Mammary epithelial cell (primary cell): ENCODE data around the gene ATAD3B.

ENCODE experiments used
- CTCF ChIP-seq, 2 donors: IDR thresholded peaks in 1 of 2; conservative IDR thresholded peaks in 1 of 2; 2 replicates each; pipeline ENCODE4 v1.5.1; 2011 to 2012; ENCODE audit warnings: inconsistent platforms in 2 of 2, low read length in 2 of 2, mild to moderate bottlenecking in 2 of 2, control low read depth in 1 of 2, low read depth in 1 of 2; ENCODE audit not compliant: insufficient read depth in 1 of 2; ENCODE audit errors: extremely low read depth in 1 of 2
- EZH2 ChIP-seq: IDR thresholded peaks from 2 replicates; pipeline ENCODE4 v1.6.1; 2012; ENCODE audit warnings: low read length, inconsistent platforms, borderline replicate concordance

DNA sequence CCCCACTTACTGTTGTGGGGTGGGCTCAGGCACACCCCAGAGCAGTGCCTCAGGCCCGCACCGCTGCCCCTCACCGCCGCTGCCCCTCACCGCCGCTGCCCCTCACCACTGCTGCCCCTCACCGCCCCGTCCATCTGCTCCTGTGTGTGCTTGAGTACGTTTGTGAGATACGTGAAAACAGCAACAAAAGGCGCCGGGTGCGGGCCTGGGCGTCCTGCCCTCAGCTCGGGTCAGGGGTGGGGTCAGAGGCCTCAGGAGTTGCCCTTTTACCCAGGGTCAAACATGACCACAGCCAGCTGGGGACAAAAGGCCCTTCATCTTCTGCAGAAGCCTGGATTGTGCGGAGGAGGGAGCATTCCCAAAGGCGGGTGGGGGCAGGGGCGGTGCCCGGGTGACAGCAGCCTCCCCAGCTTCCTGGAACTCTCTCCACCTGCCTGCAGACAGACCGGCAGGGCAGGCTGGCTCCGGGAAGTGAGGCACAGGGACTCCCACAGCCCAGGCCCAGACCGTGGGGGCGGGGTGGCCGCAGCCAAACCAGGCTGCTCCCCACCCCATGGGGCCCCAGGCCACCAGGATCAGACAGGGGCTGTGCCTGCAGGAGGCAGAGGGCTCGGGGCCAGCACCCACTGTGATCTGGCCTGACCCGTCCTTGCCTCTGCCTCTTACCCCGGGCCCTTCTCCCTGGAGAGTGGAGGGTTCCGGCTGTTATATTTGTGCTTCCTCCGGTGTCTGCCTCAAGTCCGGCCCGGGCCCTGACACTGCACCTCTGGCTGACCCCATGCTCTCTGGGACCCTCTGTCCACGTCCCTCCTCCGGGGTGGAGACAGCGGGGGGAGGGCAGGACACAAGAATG is 38.4 kb upstream of the ATAD3B start:
- TF ChIP-seq CTCF (conservative IDR thresholded peaks at IDR 0.05 in 1 of 2, IDR thresholded peaks at IDR 0.05 in 1 of 2; ENCODE audit: extremely low read depth in 1 of 2, insufficient read depth in 1 of 2, low read depth in 1 of 2, low read length in 2 of 2) = no peak
- TF ChIP-seq EZH2 = no peak
